HEK293 (cell line): ENCODE measurements around the gene CUL3.
"Not testable (repeated sequence)": the region's sequence is repeated elsewhere in the genome, so short reads cannot be mapped to it uniquely, and the experiment has no call there.

Source experiments
- CTCF ChIA-PET: fragments of 350-600 bp; formaldehyde crosslinking; extraction: SDS; loops from one replicate; lab custom pipeline; 2021; ENCODE audit warnings: antibody characterized with exemption; lab: Yijun Ruan, JAX
- POLR2A ChIA-PET: fragments of 300-600 bp; formaldehyde crosslinking; extraction: SDS; loops from one replicate; lab custom pipeline; 2020; ENCODE audit warnings: antibody characterized with exemption, inconsistent platforms; lab: Yijun Ruan, JAX
- H3K27ac ChIP-seq: fragments of 200-500 bp; sonication (Bioruptor generic); 2 replicates; pipeline ENCODE4 v1.5.1; 2014; ENCODE audit warnings: low read depth, low read length, control low read depth, inconsistent platforms; ENCODE audit errors: extremely low read depth
- H3K36me3 ChIP-seq, 2 experiments: fragments of 200-500 bp in 1 of 2; sonication (Bioruptor generic) in 1 of 2; 1 replicate in 1 of 2; 2 replicates in 1 of 2; pipeline ENCODE4 v1.5.1; 2014 to 2017; ENCODE audit warnings: inconsistent platforms in 2 of 2, low read length in 2 of 2; ENCODE audit not compliant: control insufficient read depth in 2 of 2, insufficient read depth in 1 of 2
- H3K4me1 ChIP-seq: fragments of 200-500 bp; sonication (Bioruptor generic); 2 replicates; pipeline ENCODE4 v1.5.1; 2014; ENCODE audit warnings: mild to moderate bottlenecking, low read length, inconsistent platforms; ENCODE audit not compliant: control insufficient read depth, insufficient read depth
- H3K4me3 ChIP-seq: 2 replicates; pipeline ENCODE4 v1.5.1; 2011; ENCODE audit warnings: low read depth, mild to moderate bottlenecking, control low read depth, low read length, moderate library complexity
- H3K9me3 ChIP-seq: fragments of 200-500 bp; sonication (Bioruptor generic); 2 replicates; pipeline ENCODE4 v1.5.1; 2014; ENCODE audit warnings: low read depth, low read length, inconsistent platforms; ENCODE audit not compliant: control insufficient read depth, insufficient read depth
- AEBP2 ChIP-seq: fragments of 450-650 bp; formaldehyde crosslinking; IDR thresholded peaks from 2 replicates; pipeline ENCODE4 v1.5.1; 2016; ENCODE audit warnings: missing biosample characterization, missing genetic modification characterization, borderline replicate concordance
- BCL11B ChIP-seq: fragments of 450-650 bp; formaldehyde crosslinking; IDR thresholded peaks from 2 replicates; pipeline ENCODE4 v1.5.1; 2016; ENCODE audit warnings: low read depth, missing biosample characterization, missing genetic modification characterization
- GLI4 ChIP-seq: fragments of 450-650 bp; formaldehyde crosslinking; IDR thresholded peaks from 2 replicates; pipeline ENCODE4 v1.5.1; 2016; ENCODE audit warnings: missing biosample characterization, missing genetic modification characterization
- INSM2 ChIP-seq: fragments of 450-650 bp; formaldehyde crosslinking; IDR thresholded peaks from 2 replicates; pipeline ENCODE4 v1.5.1; 2016; ENCODE audit warnings: missing biosample characterization, missing genetic modification characterization
- RBAK ChIP-seq: fragments of 450-650 bp; formaldehyde crosslinking; IDR thresholded peaks from 2 replicates; pipeline ENCODE4 v1.5.1; 2016; ENCODE audit warnings: missing biosample characterization, missing genetic modification characterization
- REST ChIP-seq: fragments of 450-650 bp; formaldehyde crosslinking; IDR thresholded peaks from 2 replicates; pipeline ENCODE4 v1.5.1; 2016; ENCODE audit warnings: missing biosample characterization, missing genetic modification characterization
- SCRT1 ChIP-seq: fragments of 450-650 bp; formaldehyde crosslinking; IDR thresholded peaks from 2 replicates; pipeline ENCODE4 v1.5.1; 2016; ENCODE audit warnings: missing biosample characterization, missing genetic modification characterization, borderline replicate concordance
- TCF7L2 ChIP-seq: IDR thresholded peaks from 2 replicates; pipeline ENCODE4 v1.6.1; 2011; ENCODE audit warnings: low read depth, mild to moderate bottlenecking, inconsistent platforms, low read length, moderate library complexity, borderline replicate concordance
- ZBTB11 ChIP-seq: fragments of 450-650 bp; formaldehyde crosslinking; conservative IDR thresholded peaks from 2 replicates; pipeline ENCODE4 v1.5.1; 2016; ENCODE audit warnings: low read depth, missing biosample characterization, missing genetic modification characterization
- ZNF114 ChIP-seq: fragments of 450-650 bp; formaldehyde crosslinking; IDR thresholded peaks from 2 replicates; pipeline ENCODE4 v1.5.0; 2017; ENCODE audit warnings: missing biosample characterization, missing genetic modification characterization
- ZNF266 ChIP-seq: fragments of 450-650 bp; formaldehyde crosslinking; IDR thresholded peaks from 2 replicates; pipeline ENCODE4 v1.5.1; 2016; ENCODE audit warnings: missing biosample characterization, missing genetic modification characterization, low read depth
- ZNF423 ChIP-seq: fragments of 450-650 bp; formaldehyde crosslinking; IDR thresholded peaks from 2 replicates; pipeline ENCODE4 v1.5.1; 2016; ENCODE audit warnings: missing biosample characterization, missing genetic modification characterization
- ZNF530 ChIP-seq: fragments of 450-650 bp; formaldehyde crosslinking; IDR thresholded peaks from 2 replicates; pipeline ENCODE4 v1.5.1; 2016; ENCODE audit warnings: low read depth, missing biosample characterization, missing genetic modification characterization
- ZNF580 ChIP-seq: fragments of 450-650 bp; formaldehyde crosslinking; IDR thresholded peaks from 2 replicates; pipeline ENCODE4 v1.5.1; 2016; ENCODE audit warnings: missing biosample characterization, missing genetic modification characterization
- ZNF623 ChIP-seq: fragments of 450-650 bp; formaldehyde crosslinking; IDR thresholded peaks from 2 replicates; pipeline ENCODE4 v1.5.1; 2016; ENCODE audit warnings: missing biosample characterization, missing genetic modification characterization
- ZNF645 ChIP-seq: fragments of 450-650 bp; formaldehyde crosslinking; IDR thresholded peaks from 2 replicates; pipeline ENCODE4; 2016; ENCODE audit warnings: missing biosample characterization, missing genetic modification characterization
- ZNF658 ChIP-seq: fragments of 450-650 bp; formaldehyde crosslinking; IDR thresholded peaks from 2 replicates; pipeline ENCODE4; 2016; ENCODE audit warnings: missing biosample characterization, missing genetic modification characterization
- ZSCAN30 ChIP-seq: fragments of 450-650 bp; IDR thresholded peaks from 2 replicates; pipeline ENCODE4 v1.5.1; 2018; ENCODE audit warnings: missing biosample characterization, mild to moderate bottlenecking, missing genetic modification characterization, moderate library complexity
- ZSCAN5A ChIP-seq: fragments of 450-650 bp; formaldehyde crosslinking; IDR thresholded peaks from 2 replicates; pipeline ENCODE4 v1.5.1; 2016; ENCODE audit warnings: missing biosample characterization, missing genetic modification characterization

Gene CUL3

GRCh38 chr2:224517963-224518362 is 67.2 kb downstream of the CUL3 start:
- no peak for TF ChIP-seq ZNF645 (tag by site-specific recombination)
- TF ChIP-seq BCL11B (tag by site-specific recombination), result no peak
- TF ChIP-seq ZNF580 (tag by site-specific recombination), result no peak
- TF ChIP-seq ZNF114, result no peak
- TF ChIP-seq ZNF423 (tag by site-specific recombination), result no peak
- no peak for TF ChIP-seq RBAK
- no peak for TF ChIP-seq TCF7L2
- no peak for TF ChIP-seq ZSCAN30
- TF ChIP-seq ZNF623 (tag by site-specific recombination), result no peak
- no peak for TF ChIP-seq REST
- TF ChIP-seq GLI4, result no peak
- TF ChIP-seq INSM2, result no peak
- TF ChIP-seq ZNF658, result no peak
- no peak for TF ChIP-seq ZNF266 (tag by site-specific recombination)
- TF ChIP-seq SCRT1 (tag by site-specific recombination), result no peak
- Histone ChIP-seq H3K36me3 (peaks cover 0 to 9% of the 10 kb centered on the region in 2 experiments; a peak in 2 of 3 replicates), H3K4me1 (peaks cover 7% of the 10 kb centered on the region), H3K9me3 (no peaks in the 10 kb centered on the region), H3K4me3 (no peak overlapping the region), H3K27ac (no peak overlapping the region)
- CTCF ChIA-PET, result interaction anchor here (0.7 kb wide), 1 partner anchor 127 kb away, joined by 5 read pairs; no protein-coding TSS in a partner anchor
- POLR2A ChIA-PET, result no interaction called here

- POLR2A ChIA-PET, result interaction anchor here (1.0 kb wide), 1 partner anchor 69 kb away, joined by 3 read pairs; no protein-coding TSS in a partner anchor
- H3K4me1 ChIP-seq, CTCF ChIA-PET, H3K27ac ChIP-seq, H3K4me3 ChIP-seq, H3K9me3 ChIP-seq: not testable (repeated sequence)
- peaks cover 0 to 16% of the 10 kb centered on the region in 2 experiments; a peak in 2 of 3 replicates for H3K36me3 ChIP-seq
These were observed 68.8 kb downstream of the CUL3 start for GRCh38 chr2:224516393-224516792.

GRCh38 chr2:224513991-224514390 is 71.2 kb downstream of the CUL3 start:
- H3K4me1 ChIP-seq, result no peaks in the 10 kb centered on the region; the same call in 1 of the 2 replicates
- H3K4me3 ChIP-seq, result no peak overlapping the region
- H3K36me3 ChIP-seq, result peaks cover 0 to 19% of the 10 kb centered on the region in 2 experiments; a peak in 2 of 3 replicates
- POLR2A ChIA-PET, result no interaction called here
- no peak overlapping the region for H3K27ac ChIP-seq
- H3K9me3 ChIP-seq, result no peaks in the 10 kb centered on the region
- CTCF ChIA-PET, result interaction anchor here (0.6 kb wide), 1 partner anchor 9 kb away, joined by 4 read pairs; no protein-coding TSS in a partner anchor
- TF ChIP-seq ZBTB11, result no peak
- no peak for TF ChIP-seq ZSCAN5A (tag by site-specific recombination)
- no peak for TF ChIP-seq ZNF530
- no peak for TF ChIP-seq AEBP2 (tag by site-specific recombination)
